KOPT-K1 (cell line): ENCODE measurements around the gene TOP2B.
A peak's percentile ranks its signal among the peaks of the same experiment; 100 is the strongest.

Experiments used
- H3K27ac ChIP-seq: fragments of 200-600 bp; sonication (generic); 2 replicates; pipeline ENCODE4 v1.5.1; 2016; ENCODE audit warnings: antibody characterized with exemption, mild to moderate bottlenecking, low read depth, low read length; ENCODE audit not compliant: poor library complexity, severe bottlenecking
- H3K36me3 ChIP-seq: fragments of 200-600 bp; sonication (generic); 2 replicates; pipeline ENCODE4 v1.5.1; 2017; ENCODE audit warnings: antibody characterized with exemption, mild to moderate bottlenecking, low read length, moderate library complexity; ENCODE audit not compliant: insufficient read depth
- H3K9me3 ChIP-seq: fragments of 200-600 bp; sonication (generic); 2 replicates; pipeline ENCODE4 v1.5.1; 2017; ENCODE audit warnings: antibody characterized with exemption, low read length, mild to moderate bottlenecking; ENCODE audit not compliant: insufficient read depth, poor library complexity, severe bottlenecking

TOP2B gene

DNA sequence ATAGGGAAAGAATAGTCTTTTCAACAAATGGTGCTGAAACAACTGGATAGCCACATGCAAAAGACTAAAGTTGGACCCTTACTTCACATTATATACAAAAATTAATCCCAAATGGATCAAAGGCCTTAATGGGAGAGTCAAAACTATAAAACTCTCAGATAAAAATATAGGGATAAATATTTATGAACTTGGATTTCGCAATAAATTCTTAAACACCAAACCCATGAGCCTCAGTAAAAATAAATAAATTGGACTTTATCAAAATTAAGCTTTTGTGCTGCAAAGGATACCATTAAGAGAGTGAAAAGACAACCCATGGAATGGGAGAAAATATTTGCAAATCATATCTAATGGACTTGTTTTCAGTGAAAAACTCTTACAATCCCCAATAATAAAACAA is 18.7 kb upstream of the TOP2B start:
- Histone ChIP-seq H3K27ac (no peak overlapping the region), H3K36me3 (no peaks in the 10 kb centered on the region), H3K9me3 (no peaks in the 10 kb centered on the region)

DNA sequence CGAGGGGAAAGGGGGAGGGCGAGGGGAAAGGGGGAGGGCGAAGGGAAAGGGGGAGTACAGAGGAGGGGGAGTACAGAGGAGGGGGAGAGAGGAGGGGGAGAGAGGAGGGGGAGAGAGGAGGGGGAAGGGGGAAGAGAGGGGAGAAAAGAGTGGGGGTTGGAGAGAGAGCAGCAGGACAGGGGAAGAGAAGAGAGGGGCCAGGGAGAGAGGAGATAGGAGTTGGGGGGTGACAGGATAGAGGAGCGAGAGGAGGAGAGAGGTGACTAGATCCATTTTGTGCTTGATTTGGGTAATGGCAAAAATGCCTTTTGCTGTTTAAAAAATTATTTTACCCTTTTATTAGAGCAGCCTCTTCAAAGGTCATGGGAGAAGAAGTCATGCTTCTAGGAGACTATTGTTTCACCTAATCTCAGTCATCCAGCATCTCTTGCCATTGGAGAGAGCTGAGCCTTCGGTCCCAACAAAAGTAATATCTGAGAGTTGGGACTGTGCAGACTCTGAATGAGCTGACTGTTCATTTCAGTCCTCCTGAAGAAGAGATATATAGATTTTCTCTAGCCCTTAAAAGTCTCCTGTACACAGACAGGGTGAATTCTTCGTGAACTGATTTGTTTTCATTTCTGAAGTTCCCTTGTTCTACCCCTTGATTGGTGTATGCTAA is 15.1 kb upstream of the TOP2B start:
- H3K36me3 ChIP-seq: no peaks in the 10 kb centered on the region
- H3K9me3 ChIP-seq: peaks cover under 1% of the 10 kb centered on the region
- H3K27ac ChIP-seq: no peak overlapping the region

DNA sequence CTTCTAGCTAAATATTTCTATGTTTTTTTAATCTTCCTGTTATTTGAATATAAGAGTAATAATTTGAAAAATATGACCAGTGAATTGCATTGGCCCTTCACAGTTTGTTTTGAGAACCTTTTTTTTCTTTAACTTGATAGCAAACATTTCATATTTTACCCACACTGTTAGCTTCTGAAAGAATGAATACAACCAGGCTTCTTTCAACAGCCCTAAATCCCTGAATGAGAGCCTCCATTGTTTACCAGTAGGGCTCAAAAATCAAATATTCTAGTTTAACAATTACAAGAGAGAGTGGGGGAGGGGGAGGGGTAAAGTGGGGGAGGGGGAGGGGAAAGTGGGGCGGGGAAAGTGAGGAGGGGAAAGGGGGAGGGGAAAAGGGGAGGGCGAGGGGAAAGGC is 14.5 kb upstream of the TOP2B start:
- H3K36me3 ChIP-seq: no peaks in the 10 kb centered on the region
- no peak overlapping the region for H3K27ac ChIP-seq
- peaks cover 6% of the 10 kb centered on the region for H3K9me3 ChIP-seq

DNA sequence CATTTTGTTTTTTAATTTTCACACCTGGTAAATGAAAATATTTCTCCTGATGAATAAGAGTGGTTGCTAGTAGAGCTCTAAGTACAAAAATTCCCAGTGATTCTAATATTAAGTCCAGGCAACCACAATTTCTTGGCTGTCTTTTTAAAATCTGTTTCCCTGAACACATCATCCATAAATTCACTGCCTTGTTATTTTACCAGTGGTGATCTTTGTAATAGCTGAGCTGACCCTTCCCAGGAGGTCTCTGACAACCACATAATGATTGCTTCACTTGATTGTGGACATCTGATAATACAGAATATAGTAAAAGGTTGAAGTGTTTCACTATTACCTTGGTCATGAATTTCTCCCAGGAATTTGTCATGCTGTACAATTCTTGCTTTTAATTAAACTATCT is 13.9 kb upstream of the TOP2B start:
- peaks cover 12% of the 10 kb centered on the region for H3K9me3 ChIP-seq
- H3K36me3 ChIP-seq: no peaks in the 10 kb centered on the region

DNA sequence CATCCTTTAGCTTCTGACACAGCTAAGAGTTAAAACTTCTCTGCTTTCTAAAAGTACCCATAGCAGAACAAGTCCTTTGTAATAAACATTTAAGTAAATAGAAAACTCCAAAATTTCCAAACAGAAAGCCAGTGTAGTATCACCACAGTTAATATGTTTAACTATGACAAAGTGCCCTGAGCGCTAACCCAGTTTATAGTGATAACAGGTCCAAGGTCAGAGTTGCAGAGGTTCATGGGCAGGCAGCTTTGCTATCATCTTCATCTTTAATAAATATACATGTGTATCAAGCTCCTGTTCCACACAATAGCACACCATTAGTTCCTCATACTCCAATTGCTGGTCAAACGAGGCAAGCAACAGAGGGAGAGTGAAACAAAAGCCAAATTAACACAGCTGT is 12.4 kb upstream of the TOP2B start:
- Histone ChIP-seq H3K9me3 (peaks cover 23% of the 10 kb centered on the region), H3K36me3 (no peaks in the 10 kb centered on the region), H3K27ac (no peak overlapping the region)

More for the DNA sequence above, 13.9 kb upstream of the TOP2B start:
- H3K27ac ChIP-seq: no peak overlapping the region

DNA sequence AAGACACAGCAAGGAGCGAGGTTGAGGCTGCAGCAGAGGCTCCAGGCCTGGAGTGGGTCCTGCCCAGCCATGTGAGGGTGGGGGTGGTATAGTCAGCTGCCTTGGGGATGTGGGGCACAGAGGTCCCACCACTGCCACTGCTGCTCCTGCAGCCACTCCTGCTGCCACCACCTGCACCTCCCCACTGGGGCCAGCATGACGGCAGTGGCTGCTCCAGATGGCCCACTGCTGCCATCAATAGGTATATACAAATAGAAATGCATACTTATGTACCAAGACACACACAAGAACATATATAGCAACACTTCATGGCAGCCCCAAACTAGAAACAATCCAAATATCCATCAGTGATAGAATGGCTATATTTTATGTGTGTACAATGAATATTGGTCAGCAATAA is 10.0 kb upstream of the TOP2B start:
- peaks cover 23% of the 10 kb centered on the region for H3K9me3 ChIP-seq
- H3K27ac ChIP-seq: no peak overlapping the region
- H3K36me3 ChIP-seq: no peaks in the 10 kb centered on the region

DNA sequence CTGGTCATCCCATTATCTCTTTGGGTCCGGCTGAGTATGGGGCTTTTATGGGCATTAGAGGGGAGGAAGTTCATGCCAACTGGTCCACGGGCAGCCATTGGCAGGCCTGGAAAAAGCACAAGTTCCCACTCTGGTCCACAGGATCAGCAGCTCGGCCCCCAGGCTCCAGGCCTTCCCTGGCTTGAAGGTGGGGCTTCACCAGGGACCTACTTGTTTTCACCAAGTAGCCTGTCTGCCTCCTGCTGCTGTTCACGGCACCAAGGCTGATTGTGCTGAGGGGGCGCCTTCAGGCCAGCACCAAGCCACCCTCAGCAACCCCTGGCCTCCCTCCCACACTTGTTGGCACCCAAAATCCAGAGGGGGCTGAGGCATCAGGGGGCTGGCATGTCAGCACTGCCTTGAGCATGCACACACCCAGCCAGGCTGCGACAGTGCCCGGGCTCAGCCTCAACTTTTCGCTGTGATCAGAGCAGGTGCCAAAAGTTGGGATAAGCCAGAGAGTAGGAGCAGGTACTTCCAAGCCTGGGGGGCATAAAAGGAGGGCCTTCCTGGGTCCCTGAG is 9.1 kb upstream of the TOP2B start:
- Histone ChIP-seq H3K27ac (no peak overlapping the region), H3K36me3 (no peaks in the 10 kb centered on the region), H3K9me3 (peaks cover 23% of the 10 kb centered on the region)

DNA sequence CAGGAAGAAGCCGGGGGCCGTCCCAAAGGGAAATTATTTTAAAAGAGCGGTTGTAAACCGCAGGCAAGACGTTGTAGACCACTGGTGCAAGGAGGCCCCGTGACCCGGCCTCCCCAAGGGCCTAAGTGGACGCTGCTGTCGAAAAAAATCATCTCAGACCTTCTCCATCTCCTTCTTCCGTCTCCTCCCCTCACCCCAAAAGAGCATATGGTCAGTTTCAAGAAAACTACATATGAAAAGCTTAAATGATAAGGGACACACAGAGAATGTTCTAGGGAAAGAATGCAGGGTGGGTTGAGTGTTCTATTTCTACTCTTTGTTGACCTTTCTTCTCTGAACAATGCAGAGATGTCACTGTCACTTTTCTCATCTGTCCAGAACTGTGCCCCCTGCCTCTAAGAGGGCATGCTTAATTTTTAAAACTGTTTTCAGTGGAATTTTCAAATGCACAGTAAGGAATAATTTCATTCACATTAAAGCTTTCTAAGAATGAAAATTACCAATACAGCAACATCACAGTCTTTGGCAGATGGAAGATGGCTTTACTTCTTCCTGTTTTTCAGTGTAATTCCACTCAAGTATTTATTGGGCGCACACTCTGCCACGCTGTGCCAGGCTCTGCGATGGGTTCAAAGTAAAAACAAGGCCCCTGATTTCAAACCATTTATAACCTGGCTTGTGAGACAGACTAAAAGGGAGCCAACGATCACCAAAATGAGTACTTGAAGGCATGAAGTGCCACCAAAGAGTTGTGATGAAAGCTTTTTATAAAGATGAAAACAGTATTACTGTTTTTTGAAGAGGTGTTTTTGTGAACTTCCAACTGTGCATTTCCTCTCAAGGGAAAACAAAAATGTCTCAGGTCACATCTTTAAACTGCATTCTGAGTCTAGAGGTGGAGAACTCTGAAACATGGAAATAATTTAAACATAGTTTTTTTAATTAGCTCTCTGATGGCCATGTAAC is 891 bp upstream of the TOP2B start:
- Histone ChIP-seq H3K9me3 (no peaks in the 10 kb centered on the region), H3K27ac (peak overlapping the region; percentile 94), H3K36me3 (no peaks in the 10 kb centered on the region)

DNA sequence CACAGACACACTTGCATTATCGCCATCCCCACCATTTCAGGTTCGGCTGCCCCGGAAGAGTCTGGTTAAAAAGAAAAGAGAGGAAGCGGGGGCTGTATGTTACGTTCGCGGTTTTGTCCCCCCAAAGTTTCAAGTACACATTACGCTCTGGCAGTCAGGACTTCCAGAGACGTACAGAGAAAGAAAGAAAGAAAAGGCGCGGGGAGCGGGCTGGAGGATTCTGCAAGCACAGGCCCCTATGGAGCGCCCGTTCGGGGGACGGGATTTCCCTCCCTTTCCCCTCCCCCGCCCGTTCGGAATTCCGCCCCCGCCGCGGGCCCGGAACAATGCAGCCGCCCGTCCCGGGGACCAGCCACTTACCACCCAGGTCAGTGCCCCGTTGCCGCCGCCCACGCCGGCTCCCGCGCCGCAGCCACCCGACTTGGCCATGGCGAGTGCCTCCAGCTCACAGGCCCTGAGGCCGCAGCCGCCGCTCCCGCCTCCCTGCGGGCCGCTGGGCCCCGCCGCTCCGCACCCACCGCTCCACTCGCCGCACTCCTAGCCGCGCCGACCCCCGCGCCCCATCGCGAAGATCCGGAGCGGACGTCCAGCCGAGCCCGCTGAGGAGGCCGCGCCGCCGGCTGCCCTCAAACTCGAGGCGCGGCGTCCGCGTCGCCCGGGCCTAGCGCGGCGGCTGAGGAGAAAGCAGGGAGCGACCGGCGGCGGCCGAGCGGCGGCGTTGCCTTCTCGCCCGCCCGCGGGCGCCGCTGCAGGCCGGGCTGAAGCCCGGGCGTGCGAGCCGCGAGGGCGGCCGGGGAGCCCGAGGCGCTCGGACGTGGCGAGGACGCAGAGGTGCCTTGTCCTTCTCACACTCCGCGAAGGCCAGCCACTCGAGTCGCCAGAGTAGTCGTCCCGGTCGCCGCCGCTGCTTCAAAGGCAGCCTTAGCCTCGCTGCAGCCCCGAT is 567 bp downstream of the TOP2B start:
- Histone ChIP-seq H3K36me3 (no peaks in the 10 kb centered on the region), H3K27ac (peak overlapping the region; percentile 94), H3K9me3 (no peaks in the 10 kb centered on the region)

DNA sequence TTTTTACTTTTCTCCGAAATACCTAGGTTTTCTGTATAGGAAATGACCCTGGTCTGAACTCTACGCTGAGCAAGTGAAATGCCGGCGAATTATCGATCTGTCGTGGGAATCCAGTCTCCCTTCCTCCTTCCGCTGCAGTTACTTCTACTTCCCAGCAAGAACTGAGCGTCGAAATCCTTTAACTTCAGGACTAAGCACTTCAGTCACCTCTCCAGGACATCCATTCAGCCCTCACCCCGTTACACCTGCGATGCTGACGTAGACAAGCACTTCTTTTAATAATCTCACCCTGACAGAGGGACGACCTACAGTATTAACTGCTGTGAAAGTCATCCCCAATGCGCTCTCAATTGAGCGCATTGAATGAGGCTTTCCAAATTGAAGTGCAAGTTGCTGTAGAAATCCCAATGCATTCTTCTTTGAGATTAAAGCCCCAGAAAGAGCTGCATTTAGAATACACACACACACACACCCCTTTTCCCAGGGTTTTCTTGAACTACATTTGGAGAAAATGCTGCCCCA is 1.3 kb downstream of the TOP2B start:
- Histone ChIP-seq H3K27ac (peak overlapping the region; percentile 94), H3K36me3 (no peaks in the 10 kb centered on the region), H3K9me3 (no peaks in the 10 kb centered on the region)

DNA sequence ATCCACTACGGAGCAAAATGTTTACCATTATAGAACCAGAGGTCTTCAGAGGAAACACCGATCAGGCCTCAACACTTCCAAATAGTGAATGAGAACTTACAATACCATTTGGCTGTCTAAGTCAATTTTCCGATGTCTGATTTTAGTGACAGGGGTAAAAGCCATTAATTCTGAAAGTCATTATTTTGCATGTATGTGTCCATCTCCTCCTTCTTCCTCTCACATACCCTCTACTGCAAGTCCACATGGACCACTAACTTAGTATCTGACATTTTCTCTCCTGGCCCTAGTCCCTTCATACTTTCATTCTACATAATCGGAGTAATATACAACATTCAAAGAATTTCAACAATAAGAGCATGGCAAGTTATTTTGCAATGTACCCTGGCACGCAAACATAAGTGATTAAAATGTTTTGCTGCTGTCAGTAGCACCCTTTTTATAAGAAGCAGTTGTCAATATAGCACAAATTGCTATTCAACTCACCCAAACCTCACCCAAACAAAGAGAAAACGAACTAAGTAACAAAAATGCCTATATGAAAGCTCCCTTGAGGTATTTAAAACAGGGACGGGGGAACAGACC is 1.9 kb downstream of the TOP2B start:
- Histone ChIP-seq H3K9me3 (no peaks in the 10 kb centered on the region), H3K27ac (peak overlapping the region; percentile 94)

DNA sequence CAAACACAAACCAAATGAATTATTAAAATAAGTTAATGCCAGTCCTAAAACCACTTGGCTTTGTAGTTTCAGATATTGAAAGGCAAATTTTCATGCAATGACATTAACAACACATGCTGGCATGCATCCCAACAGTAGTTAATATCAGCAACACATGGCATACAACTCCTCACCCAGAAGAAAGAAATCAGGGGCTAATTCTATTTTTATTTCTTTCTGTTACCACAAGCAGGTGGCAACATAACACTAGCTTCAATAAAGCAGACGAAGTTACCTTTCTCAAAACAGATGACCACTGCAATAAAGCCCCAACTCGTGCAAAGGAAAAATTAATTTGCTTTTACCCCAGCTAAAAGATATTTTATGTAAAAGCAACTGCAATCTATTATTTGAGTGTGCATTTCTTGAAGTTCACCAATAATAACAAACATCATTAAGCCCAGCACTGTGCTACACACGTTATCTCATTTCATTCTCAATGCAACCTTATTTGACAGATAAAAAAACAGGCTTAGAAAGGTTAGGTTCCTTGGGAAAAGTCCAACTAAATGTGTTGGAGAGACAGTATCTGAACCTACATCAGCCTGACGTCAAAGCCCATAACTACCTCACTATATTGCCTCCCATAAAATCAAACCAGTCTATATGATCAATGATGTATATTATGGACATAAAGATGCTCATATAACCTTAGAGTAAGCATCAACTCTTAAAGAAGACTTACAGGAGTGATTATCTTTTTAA is 2.8 kb downstream of the TOP2B start:
- Histone ChIP-seq H3K27ac (no peak overlapping the region), H3K36me3 (no peaks in the 10 kb centered on the region)

More for the DNA sequence above, 1.9 kb downstream of the TOP2B start:
- H3K36me3 ChIP-seq: no peaks in the 10 kb centered on the region

DNA sequence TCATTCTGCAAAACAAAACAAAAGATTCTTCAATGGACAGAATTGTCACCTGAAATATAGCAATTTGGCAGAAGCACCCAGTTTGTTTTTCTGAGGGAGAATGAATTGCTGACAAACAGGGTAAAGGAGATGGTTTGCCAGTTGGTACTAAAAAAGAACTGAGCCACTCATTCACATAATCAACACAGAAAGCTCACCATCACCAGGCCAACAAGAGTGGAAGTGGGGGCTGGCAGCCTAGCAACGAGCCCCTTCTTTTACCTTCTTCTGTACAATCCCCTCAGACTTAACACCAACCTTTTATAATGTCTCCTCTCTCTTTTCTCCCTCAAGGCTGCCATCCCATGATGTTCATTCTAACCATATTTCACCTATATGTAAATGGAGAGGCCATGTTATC is 5.9 kb downstream of the TOP2B start:
- no peaks in the 10 kb centered on the region for H3K9me3 ChIP-seq
- no peaks in the 10 kb centered on the region for H3K36me3 ChIP-seq
- H3K27ac ChIP-seq: no peak overlapping the region

More for the DNA sequence above, 2.8 kb downstream of the TOP2B start:
- no peaks in the 10 kb centered on the region for H3K9me3 ChIP-seq
